GM19452 (cell line): ENCODE measurements around the gene KPRP.

Experiments
- ATAC-seq: cut with Tn5 transposase; IDR thresholded peaks from one replicate; pipeline ENCODE4 v1.9.1; 2021; ENCODE audit not compliant: unreplicated experiment

KPRP gene, protein sequence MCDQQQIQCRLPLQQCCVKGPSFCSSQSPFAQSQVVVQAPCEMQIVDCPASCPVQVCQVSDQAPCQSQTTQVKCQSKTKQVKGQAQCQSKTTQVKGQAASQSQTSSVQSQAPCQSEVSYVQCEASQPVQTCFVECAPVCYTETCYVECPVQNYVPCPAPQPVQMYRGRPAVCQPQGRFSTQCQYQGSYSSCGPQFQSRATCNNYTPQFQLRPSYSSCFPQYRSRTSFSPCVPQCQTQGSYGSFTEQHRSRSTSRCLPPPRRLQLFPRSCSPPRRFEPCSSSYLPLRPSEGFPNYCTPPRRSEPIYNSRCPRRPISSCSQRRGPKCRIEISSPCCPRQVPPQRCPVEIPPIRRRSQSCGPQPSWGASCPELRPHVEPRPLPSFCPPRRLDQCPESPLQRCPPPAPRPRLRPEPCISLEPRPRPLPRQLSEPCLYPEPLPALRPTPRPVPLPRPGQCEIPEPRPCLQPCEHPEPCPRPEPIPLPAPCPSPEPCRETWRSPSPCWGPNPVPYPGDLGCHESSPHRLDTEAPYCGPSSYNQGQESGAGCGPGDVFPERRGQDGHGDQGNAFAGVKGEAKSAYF

DNA sequence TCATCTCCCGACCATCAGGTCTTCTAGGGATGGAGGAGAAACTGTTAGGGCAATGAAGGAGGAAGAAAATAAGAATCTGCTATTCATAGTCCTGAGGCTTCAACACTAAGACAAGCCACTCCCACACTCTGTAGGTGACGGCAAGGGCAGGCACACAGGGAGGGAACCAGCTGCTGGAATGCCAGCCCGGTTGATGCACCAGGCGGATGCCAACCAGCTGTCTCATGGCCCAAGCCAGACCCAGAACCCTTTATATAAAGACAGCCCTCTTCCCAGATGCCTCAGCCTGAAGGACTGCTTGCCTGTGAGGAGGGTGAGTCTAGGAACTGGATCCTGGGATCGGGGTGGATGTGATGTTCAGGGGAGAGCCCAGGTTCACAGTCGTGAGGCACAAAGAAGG lies at the start of gene KPRP:
Gene KPRP (plus strand): TSS at position 279 of the 400 bp plus-strand sequence. CDS start 1,564 bp downstream, outside the sequence.
- no peak for ATAC-seq

DNA sequence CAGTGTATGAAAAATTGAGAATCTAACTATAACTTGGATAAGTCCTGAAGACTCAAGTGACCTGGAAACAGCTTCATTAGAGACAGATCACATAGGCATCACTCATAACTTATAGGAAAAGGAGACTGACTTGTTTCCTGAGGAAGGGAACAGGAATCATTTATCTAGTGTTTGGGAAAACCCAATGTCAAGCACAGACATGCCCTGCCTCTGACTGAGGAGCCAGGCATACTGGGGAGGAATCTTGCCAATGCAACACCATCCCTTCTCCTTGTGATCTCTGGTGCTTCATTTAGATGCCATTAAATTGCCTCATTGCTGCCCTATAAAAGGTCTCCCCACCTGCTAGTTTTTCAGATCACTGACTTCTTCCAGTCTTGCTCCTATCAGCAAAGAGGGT lies 39.6 kb upstream of the KPRP start:
- ATAC-seq: no peak

DNA sequence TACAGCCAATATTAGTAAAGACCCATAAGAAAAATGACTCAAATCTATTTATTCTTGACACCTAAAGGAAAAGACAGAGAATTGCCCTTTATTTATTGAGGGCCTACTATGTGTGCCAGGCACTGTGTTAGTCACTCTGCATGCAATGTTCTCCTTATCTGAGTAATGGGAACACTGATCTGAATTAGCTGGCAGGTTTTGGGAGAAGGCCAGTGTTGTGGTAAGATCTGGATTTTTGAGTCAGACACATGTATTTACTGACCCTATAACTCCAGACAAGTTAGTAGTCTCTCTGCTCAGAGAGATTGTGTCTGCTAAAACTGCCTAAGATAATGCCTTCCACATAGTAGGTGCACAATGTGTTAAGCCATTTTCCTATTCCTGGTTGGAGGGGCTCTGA lies 32.6 kb upstream of the KPRP start:
- no peak for ATAC-seq

DNA sequence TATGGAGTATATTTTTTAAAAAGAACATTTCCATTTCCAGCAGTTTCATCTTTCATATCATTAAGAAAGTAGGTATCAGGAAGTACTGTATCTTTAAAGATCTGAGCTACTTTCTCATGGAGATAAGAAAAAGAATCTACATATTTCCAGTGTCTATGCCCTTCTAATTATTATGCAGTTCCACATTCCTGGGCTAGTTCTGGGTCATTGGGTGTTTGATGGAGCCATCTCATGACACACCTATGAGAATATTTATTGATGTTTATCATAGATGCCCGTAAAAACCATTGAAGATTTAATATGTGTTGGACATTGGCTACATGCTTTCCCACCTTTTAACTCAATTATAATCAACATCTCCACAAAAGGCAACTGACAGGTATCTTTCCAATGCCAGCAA lies 28.8 kb upstream of the KPRP start:
- no peak for ATAC-seq

DNA sequence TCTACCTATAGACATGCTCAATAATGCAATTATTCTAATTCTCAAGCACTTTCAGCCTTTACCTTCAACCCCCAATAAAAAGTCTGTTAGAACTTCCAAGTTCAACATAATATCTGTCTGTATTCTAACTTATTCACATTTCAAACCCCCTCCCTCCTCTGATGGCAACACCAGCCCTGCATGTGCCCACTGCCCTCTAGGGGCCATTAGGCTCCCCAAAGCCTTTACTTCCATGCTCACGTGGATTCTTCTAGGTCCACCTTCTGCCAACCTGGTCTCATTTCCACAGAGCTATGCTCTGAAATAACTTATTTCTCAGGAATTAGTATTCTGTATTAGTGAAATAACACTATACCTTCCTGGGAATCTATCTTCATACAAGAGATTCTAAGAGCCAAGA lies 22.2 kb upstream of the KPRP start:
- ATAC-seq: no peak

DNA sequence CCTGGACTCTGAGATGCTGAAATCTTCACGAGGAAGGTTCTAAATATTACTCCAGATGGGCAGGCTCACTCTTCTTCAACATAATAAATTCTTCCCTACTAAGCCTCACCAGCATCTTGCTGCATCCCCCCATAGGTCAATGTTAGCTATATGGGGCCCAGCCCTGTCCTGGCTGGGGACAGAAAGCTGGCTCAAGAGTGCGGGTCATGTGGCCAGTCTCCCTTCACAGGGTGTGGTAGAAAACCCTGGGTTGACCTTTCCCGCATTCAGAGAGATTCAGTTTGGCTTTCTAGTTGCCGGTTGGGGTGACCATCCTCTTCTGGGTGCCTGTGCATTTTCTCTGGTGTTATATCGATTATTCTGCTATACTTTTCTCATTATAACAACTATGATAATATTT lies 19.8 kb upstream of the KPRP start:
- no peak for ATAC-seq

DNA sequence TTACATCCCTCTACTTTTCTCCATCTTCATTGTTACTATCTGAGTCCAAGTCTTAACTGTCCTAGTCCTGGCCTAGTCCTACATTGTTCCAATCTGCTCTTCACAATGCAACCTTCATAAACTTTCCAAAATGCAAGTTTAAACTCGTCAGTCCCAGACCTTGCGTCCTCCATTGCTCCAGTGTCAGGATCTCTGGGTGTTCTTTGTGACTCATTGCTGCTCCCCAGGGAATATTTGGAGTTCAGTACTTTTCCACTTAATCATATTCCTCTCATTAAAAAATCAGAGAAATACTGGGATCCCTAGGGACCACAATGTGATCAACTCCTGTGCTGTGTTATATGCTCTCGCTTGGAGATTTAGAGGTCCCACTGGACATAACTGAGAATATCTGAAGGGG lies 18.0 kb upstream of the KPRP start:
- no peak for ATAC-seq

DNA sequence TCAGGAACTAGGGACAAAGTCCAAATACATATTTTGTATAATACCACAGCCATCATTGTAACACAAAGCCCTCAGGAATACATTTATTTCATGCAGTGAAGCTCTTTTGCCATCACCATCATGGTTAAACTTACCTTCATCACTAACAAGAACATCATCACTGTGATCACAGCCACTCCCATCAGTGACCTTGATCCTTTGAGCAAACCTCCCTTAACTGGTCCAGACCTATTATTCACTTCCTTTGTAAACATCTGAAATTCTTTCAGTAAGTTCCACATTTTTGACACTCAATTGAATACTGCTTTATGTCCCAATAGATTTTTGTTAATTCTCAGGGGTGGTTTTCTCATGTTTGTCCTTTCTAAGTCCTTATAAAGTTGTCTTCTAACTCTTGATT lies 16.2 kb upstream of the KPRP start:
- ATAC-seq: no peak

DNA sequence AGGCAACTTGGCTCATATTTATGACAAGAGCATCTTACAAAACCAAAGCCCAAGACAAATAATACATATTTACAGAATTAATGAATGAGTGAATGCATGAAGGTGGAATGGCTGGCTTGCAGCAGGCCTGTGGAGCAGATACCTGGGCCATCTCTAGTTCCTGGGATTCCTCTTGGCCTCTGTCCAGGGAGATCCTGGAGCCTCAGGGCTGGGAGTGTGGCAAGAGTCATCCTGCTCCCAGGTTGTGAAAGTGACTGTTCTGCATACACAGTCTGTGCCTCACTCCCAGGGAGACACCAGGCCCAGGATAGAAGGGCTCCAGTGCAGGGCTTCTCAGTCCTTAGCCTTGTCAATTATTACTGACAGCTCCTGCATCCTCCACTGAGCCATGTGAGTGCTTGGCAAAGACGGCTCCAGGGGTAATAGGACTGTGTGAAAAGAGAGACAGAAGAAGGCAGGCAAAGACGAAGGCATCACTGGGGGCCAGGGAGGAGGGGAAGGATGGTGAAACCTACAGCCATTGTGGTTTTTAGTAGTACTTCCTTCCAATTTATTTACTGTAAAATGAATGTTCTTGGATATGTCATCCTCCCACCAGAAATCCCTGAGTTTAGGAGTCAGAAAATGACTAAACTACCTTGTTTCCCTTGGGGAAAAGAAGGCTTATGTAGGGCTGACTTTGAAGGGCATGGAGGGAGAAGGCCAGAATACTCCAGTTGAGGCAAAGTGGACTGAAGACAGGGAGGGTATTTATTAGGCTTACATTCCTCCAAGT lies 14.3 kb upstream of the KPRP start:
- ATAC-seq: no peak

DNA sequence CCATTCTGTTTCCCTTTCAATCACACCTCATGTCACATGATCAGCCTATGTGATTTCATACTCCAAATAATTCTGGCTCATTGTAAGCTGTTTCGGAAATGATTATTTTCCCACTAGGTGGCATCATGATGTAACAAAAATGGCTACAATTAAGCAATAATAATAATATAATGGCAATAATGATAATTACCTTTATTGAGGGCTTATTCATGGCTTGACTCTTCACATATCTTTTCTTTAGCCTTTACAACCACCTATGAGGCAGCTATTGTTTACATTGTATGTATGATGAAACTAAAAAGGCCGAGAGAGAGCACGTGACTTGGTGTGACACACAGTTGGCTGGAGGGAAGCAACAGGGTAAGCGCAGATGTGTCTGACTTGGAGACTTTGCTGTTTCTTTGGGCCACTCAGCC lies 12.5 kb upstream of the KPRP start:
- no peak for ATAC-seq

DNA sequence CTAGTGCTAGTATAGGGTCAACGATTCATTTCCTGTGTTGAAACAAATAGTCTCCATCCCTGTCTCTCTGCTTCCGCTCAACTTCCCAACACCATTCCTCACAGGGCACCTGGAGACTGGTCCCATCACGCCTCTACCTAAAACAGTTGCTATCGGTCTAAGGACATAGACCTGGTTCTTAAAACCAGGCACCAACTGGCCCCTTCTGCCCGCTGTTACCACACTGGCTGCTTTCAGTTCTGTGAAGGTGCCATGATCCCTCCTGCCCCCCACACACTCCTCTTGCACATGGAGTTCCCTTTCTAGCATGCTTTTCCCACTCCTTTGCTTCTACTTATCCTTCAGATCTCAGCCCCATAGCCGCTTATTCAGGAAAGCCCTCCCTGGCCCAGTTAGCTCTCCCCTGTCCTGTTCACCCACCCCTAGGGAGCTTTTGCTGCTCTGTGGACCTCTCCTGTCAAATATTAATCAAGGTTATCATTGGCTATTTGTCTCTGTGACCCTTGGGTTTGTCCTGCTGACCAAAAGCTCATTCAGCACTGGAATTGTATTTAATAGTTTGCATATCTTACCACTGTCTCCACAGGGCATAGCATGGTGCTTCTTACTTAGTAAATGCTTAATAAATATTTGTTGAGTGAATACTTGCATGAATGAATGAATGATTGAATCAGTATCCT lies 11.9 kb upstream of the KPRP start:
- ATAC-seq: no peak

DNA sequence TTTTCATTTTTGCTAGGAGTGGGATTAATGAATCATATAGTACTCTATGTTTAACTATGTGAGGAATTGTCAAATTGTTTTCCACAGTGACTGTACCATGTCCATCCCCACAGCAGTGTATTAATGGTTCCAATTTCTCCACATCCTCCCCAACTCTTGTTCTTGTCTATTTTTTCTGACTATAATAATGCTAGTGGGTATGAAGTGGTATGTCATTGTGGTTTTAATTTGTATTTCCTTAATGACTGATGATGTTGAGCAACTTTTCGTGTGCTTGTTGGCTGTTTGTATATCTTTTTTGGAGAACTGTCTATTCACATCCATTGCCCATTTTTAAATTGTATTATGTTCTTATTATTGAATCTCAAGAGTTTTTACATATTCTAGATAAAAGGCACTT lies 10.0 kb upstream of the KPRP start:
- ATAC-seq: no peak

DNA sequence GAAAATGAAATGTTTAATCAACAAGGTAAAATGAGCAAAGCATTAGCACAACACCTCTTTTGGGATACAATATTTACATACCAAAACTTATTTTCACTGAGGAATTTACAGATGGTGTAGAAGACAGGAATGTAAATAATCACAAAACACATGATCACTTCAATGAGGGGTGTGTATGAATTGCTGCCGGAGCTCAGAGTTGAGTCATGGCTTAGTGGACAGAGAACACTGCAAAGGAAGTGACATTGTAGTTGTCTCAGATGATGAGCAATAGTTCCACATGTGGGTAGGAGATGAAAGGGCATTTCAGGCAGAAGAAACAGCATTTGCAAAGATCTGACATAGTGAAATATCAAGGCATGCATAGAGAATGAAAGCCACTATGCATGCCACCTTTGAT lies 5.6 kb upstream of the KPRP start:
- ATAC-seq: no peak

DNA sequence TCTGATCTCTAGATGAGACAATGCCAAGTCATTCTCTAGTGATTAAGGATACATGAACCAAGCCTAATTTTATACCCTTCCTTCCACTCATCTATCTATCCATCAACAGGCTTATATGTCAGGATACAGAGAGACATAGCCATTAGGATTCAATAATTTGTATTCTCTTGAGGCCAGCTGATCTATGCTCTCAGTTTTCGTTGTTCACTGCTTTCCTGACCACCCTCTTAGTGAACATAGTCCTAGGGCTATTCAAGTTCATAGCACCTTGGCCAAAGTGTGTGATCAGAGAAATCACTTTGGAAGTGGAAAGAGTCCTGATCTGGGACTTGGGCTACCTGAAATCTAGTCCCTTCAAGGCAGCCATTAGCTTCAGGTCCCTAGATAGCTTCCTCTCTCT lies 4.2 kb upstream of the KPRP start:
- no peak for ATAC-seq

DNA sequence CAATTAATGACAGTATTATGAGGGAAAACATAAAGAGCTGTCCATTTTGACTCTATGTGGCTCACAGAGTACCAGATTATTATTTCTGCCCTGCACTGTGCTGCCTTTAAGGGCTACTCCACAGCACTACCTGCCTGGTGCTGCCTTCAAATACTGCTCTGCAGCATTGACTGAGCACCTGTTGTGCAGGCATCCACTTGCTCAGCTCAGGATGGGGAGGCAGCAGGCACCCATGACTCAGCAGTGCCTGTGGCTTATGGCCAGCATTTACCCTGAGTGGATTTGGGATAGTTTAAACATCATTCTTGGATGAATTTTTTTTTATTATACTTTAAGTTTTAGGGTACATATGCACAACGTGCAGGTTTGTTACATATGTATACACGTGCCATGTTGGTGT lies 953 bp upstream of the KPRP start:
- ATAC-seq: no peak

DNA sequence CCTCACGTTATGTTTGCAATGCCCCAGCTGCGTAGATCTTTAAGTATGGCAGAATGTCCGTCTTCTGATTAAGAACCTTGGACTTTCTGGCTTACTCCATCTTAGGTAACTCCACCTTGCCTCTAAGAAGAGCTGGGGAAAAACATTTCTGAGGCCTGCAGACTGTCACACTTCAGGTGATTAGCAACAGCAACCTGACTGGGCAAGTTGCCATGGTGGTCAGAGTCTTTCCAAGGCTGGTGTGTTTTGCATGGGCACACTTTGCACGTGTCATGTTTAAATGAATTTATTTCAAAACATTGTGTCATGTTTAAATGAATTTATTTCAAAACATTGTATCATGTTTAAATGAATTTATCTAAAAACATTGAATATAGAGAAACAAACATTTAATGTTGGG lies 811 bp downstream of the KPRP start:
- ATAC-seq: no peak

DNA sequence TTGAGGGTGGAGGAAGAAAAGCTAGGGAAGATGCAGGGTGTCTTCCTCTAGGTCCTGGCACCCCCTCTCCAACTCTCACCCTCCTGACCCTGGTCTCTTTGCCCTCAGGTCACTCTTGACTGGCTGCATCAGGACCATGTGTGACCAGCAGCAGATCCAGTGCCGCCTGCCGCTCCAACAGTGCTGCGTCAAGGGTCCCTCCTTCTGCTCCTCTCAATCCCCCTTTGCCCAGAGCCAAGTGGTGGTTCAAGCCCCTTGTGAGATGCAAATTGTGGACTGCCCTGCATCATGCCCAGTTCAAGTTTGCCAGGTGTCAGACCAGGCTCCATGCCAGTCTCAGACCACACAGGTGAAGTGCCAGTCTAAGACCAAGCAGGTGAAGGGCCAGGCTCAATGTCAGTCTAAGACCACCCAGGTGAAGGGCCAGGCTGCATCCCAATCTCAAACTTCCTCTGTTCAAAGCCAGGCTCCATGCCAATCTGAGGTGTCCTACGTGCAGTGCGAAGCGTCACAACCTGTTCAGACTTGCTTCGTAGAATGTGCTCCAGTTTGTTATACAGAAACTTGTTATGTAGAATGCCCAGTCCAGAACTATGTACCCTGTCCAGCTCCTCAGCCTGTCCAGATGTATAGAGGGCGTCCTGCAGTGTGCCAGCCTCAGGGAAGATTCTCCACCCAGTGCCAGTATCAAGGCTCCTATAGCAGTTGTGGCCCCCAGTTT lies 1.8 kb downstream of the KPRP start:
- ATAC-seq: no peak

DNA sequence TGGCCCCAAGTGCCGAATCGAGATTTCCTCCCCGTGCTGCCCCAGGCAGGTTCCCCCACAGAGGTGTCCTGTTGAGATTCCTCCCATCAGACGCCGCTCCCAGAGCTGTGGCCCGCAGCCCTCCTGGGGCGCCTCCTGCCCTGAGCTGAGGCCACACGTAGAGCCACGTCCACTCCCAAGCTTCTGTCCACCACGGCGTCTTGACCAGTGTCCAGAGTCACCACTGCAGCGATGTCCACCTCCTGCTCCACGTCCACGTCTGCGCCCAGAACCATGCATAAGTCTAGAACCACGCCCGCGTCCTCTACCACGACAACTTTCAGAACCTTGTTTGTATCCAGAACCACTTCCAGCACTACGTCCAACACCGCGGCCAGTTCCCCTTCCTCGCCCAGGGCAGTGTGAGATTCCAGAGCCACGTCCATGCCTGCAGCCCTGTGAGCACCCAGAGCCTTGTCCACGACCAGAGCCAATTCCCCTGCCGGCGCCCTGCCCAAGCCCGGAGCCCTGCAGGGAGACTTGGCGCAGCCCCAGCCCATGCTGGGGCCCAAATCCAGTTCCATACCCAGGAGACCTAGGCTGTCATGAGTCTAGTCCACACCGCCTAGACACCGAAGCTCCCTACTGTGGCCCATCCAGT lies 2.8 kb downstream of the KPRP start:
- no peak for ATAC-seq

DNA sequence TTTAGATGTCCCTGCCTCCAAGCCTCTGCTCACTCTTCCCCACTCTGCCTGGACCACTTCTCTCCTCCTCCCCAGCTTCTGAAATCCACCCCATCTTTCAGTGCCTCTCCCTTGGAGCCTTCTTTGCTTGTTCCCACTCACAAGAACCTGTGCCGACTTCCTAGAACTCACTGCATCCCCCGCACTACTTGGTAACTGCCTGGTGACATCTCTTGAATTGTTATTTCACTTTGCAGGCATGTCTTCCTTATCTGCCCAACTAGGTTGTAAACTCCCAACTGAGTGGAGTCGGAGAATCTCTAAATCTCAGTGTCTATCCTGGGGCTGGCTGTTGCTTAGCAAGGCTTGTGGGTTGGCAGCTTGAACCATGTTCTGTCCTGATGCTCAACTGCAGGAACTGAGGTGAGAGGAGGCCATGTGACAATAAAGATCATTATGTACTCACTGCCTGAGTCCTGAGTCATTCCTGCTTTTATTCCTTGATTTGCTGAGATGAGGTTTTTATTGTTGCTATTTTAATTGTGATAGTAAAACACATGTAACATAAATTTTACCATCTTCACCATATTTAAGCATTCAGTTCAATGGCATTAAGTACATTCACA lies 3.9 kb downstream of the KPRP start:
- no peak for ATAC-seq
